ENCODE results near the gene GALNT10. TPM values are rescaled to one million over a fixed set of nuclear protein-coding genes. Genes with fewer than 3 reads are reported as not detected.
A peak's percentile ranks its signal among the peaks of the same experiment; 100 is the strongest.

GALNT10 gene
- total RNA-seq, 1 donor from 2014 or later, result 11.5 TPM

DNA sequence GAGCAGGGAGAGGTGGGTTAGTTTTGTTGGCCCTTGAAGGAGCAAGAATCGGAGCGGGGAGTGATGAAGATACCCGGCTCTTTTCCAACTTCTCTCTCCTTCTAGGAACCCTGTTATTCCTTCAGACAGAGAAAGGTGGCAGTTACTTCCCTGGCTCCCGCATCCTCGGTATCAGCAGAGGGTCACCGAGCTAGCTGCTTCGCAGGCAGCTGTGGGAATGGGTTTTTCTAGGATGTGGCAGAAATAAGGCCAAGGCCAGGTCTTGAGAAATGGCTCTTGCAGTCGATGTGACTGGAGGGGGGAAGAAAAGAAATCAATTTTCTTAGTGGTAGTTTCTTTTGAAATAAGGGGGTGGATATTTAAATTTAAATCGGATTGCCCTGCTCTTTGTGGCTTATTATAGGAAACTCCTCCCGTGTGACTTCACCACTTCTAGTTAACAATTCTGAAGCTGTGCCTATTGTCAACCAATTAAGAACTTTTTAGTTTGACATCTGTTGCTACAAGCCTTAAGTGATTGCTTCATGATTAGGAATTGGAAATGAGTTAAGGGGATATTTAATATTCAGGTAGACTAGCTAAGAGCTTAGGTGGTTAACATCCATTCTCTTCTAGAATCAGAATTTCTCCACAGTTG lies 256.7 kb downstream of the GALNT10 start:
- peak overlapping the region; percentile 90 for H3K27ac ChIP-seq (replicated peaks)
- H3K27me3 ChIP-seq (ENCODE audit: low read depth), result no peaks in the 10 kb centered on the region
- H3K4me1 ChIP-seq, result peaks cover 67% of the 10 kb centered on the region
- peaks cover 20% of the 10 kb centered on the region for H3K36me3 ChIP-seq
- DNase-seq, result no peak
- no peaks in the 10 kb centered on the region for H3K9me3 ChIP-seq (replicated peaks)
- H3K4me3 ChIP-seq, result peak overlapping the region; percentile 95
- TF ChIP-seq, protein P1, sequence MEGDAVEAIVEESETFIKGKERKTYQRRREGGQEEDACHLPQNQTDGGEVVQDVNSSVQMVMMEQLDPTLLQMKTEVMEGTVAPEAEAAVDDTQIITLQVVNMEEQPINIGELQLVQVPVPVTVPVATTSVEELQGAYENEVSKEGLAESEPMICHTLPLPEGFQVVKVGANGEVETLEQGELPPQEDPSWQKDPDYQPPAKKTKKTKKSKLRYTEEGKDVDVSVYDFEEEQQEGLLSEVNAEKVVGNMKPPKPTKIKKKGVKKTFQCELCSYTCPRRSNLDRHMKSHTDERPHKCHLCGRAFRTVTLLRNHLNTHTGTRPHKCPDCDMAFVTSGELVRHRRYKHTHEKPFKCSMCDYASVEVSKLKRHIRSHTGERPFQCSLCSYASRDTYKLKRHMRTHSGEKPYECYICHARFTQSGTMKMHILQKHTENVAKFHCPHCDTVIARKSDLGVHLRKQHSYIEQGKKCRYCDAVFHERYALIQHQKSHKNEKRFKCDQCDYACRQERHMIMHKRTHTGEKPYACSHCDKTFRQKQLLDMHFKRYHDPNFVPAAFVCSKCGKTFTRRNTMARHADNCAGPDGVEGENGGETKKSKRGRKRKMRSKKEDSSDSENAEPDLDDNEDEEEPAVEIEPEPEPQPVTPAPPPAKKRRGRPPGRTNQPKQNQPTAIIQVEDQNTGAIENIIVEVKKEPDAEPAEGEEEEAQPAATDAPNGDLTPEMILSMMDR (IDR thresholded peaks at IDR 0.05; ENCODE audit: borderline replicate concordance), result no peak
- intact Hi-C loops (cut with micrococcal nuclease), result no loop called here

DNA sequence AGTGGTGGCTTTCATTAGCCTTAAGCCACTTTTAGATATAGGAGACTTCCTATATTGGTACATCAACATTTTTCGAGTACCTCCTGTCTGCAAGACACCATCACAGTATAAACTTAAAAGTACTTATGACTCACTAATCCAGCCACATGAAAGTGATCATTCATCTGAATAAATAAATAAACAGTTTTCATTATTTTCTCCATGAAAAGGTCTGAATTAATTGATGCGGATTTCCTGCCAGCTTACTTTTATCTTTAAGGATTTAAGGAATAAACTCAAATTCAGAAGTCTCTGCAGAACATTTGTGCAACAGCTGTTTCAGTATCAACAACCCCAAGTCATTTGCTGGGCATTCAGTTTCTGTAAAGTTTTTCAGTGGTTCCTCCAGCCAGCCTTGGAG lies 259.3 kb downstream of the GALNT10 start:
- no peaks in the 10 kb centered on the region for H3K27me3 ChIP-seq (ENCODE audit: low read depth)
- TF ChIP-seq, protein P1 (IDR thresholded peaks at IDR 0.05; ENCODE audit: borderline replicate concordance), result no peak
- no peak overlapping the region for H3K27ac ChIP-seq (replicated peaks)
- DNase-seq, result no peak
- intact Hi-C loops (cut with micrococcal nuclease), result no loop called here
- H3K9me3 ChIP-seq (replicated peaks), result no peaks in the 10 kb centered on the region
- H3K4me1 ChIP-seq, result peaks cover 53% of the 10 kb centered on the region
- H3K4me3 ChIP-seq, result no peak overlapping the region
- H3K36me3 ChIP-seq, result peaks cover 42% of the 10 kb centered on the region

DNA sequence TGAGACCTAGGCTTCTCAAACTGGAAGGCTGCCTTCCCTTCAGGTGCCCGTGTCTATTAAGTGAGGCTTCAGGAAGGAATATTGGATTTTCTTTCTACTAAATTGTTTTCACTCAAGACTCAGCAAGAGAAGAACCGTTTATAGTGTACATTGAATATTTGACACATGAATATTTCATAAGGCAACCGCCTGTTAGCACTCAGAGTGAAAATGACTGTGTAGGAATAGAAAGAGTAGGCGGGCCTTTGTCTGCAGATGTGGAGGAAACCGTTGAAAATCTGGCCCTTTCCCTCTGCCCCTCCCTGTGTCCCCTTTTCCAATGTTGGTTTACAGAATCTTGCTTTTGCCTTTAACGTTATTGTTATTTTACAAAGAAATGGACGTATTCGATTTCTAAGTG lies 261.4 kb downstream of the GALNT10 start:
- Histone ChIP-seq H3K36me3 (peaks cover 64% of the 10 kb centered on the region), H3K4me1 (peaks cover 35% of the 10 kb centered on the region), H3K27me3 (ENCODE audit: low read depth) (no peaks in the 10 kb centered on the region), H3K4me3 (no peak overlapping the region), H3K27ac (replicated peaks) (no peak overlapping the region), H3K9me3 (replicated peaks) (no peaks in the 10 kb centered on the region)
- TF ChIP-seq, protein P1 (IDR thresholded peaks at IDR 0.05; ENCODE audit: borderline replicate concordance), result no peak
- intact Hi-C loops (cut with micrococcal nuclease), result no loop called here
- DNase-seq, result no peak

DNA sequence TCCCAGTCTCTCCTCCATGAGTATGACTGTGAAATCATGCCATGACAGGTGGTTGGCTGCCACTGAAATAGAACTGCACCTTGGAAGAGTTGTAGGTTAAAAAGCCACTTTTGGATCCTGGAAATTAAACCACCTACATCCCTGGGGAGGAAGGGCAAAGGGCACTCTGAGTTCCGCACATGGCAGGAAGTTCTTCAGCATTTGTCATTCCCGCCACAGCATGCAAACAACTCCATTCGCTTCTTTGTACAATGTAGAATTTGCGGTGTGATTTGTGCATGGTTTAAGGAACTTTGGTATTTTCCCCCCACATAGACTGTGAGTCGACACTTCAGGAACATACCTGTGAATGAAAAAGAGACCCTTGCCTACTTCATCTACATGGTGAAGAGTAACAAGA lies 265.1 kb downstream of the GALNT10 start:
- peaks cover 77% of the 10 kb centered on the region for H3K36me3 ChIP-seq

DNA sequence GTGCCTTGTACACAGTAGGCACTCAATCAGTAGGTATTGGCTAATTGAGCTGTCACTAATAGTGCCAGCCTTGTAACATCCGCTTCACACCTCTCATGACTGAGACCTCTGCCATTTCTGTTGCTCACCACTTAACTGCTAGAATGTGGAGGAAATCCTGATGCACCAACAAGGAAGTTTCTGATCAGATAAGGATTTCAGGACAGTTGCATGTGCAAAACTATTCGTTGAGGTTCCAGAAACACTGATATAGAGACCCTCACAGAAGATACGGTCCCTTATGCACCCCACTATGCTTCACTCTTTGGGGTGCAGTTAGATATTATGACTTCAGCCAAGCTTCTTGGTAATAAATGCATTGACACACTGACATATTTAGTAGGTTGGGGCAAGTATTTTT lies 266.0 kb downstream of the GALNT10 start:
- Histone ChIP-seq H3K36me3 (peaks cover 68% of the 10 kb centered on the region), H3K27ac (replicated peaks) (no peak overlapping the region), H3K4me1 (peaks cover 20% of the 10 kb centered on the region), H3K9me3 (replicated peaks) (no peaks in the 10 kb centered on the region), H3K4me3 (no peak overlapping the region), H3K27me3 (ENCODE audit: low read depth) (no peaks in the 10 kb centered on the region)
- intact Hi-C loops (cut with micrococcal nuclease), result no loop called here
- no peak for DNase-seq
- TF ChIP-seq, protein P1 (IDR thresholded peaks at IDR 0.05; ENCODE audit: borderline replicate concordance), result no peak

More for the DNA sequence above, 265.1 kb downstream of the GALNT10 start:
- Histone ChIP-seq H3K9me3 (replicated peaks) (no peaks in the 10 kb centered on the region), H3K27ac (replicated peaks) (no peak overlapping the region), H3K4me1 (peaks cover 20% of the 10 kb centered on the region), H3K27me3 (ENCODE audit: low read depth) (no peaks in the 10 kb centered on the region), H3K4me3 (no peak overlapping the region)
- no peak for DNase-seq
- intact Hi-C loops (cut with micrococcal nuclease), result no loop called here
- TF ChIP-seq, protein P1 (IDR thresholded peaks at IDR 0.05; ENCODE audit: borderline replicate concordance), result no peak

All from left ventricle myocardium inferior (tissue), 1 donor.